Measurements from ENCODE around the gene ADAP1.

GRCh38 chr7:892648-893593 is 61.6 kb downstream of the ADAP1 start:
- no peak for TF ChIP-seq CTCF (IDR thresholded peaks at IDR 0.05)
- TF ChIP-seq POLR2A (IDR thresholded peaks at IDR 0.05) = no peak

Measured in adrenal gland (tissue), 5 donors.